HT-29 (cell line): ENCODE data around the gene KCNQ1. TPM values are rescaled to one million over a fixed set of nuclear protein-coding genes. Genes with fewer than 3 reads are reported as not detected.

Source experiments
- DNase-seq: peaks from one replicate; pipeline ENCODE4 v3.0.0-alpha.2; 2015; ENCODE audit warnings: low spot score
- total RNA-seq: library from RNA; depleted of rRNA; stranded (reverse); fragments of >200 nt; shearing (Covaris generic); gene quantifications from 2 replicates; pipeline ENCODE4 v1.2.3, GENCODE V29; 2014

KCNQ1 gene
- total RNA-seq, 1 experiment from 2014 or later, result 9.9 TPM

- no peak for DNase-seq
These were observed 389.1 kb downstream of the KCNQ1 start for GRCh38 chr11:2833716-2834502.

- no peak for DNase-seq
These were observed 389.9 kb downstream of the KCNQ1 start for GRCh38 chr11:2834503-2835273.

- DNase-seq, result peak; percentile 29
These were observed 390.5 kb downstream of the KCNQ1 start for GRCh38 chr11:2835296-2835695.

- no peak for DNase-seq
These were observed 390.9 kb downstream of the KCNQ1 start for GRCh38 chr11:2835751-2836150.

GRCh38 chr11:2836315-2837095 is 391.7 kb downstream of the KCNQ1 start:
- DNase-seq, result no peak

- peak; percentile 64 for DNase-seq
These were observed 392.3 kb downstream of the KCNQ1 start for GRCh38 chr11:2837096-2837601.

- no peak for DNase-seq
These were observed 392.8 kb downstream of the KCNQ1 start for GRCh38 chr11:2837651-2838050.

- no peak for DNase-seq
These were observed 393.3 kb downstream of the KCNQ1 start for GRCh38 chr11:2838091-2838490.

- DNase-seq, result no peak
These were observed 394.0 kb downstream of the KCNQ1 start for GRCh38 chr11:2838676-2839294.

GRCh38 chr11:2839395-2839943 is 394.7 kb downstream of the KCNQ1 start:
- DNase-seq, result no peak

- DNase-seq, result no peak
These were observed 396.8 kb downstream of the KCNQ1 start for GRCh38 chr11:2841411-2842190.

- no peak for DNase-seq
These were observed 398.1 kb downstream of the KCNQ1 start for GRCh38 chr11:2842876-2843275.

- no peak for DNase-seq
These were observed 398.7 kb downstream of the KCNQ1 start for GRCh38 chr11:2843551-2843950.

GRCh38 chr11:2844116-2844842 is 399.5 kb downstream of the KCNQ1 start:
- DNase-seq, result no peak

- DNase-seq, result no peak
These were observed 400.2 kb downstream of the KCNQ1 start for GRCh38 chr11:2844996-2845395.

GRCh38 chr11:2846056-2846455 is 401.2 kb downstream of the KCNQ1 start:
- no peak for DNase-seq

GRCh38 chr11:2846470-2846869 is 401.7 kb downstream of the KCNQ1 start:
- no peak for DNase-seq

GRCh38 chr11:2847561-2847960 is 402.8 kb downstream of the KCNQ1 start:
- DNase-seq, result no peak

GRCh38 chr11:2848497-2848896 is 403.7 kb downstream of the KCNQ1 start:
- no peak for DNase-seq
